ENCODE measurements around the gene WDR35.

- TF ChIP-seq POU6F1 (CRISPR knock-in tag; IDR thresholded peaks at IDR 0.05; ENCODE audit: borderline replicate concordance, low read depth) (no peak), CREB5 (CRISPR knock-in tag; IDR thresholded peaks at IDR 0.05; ENCODE audit: low read depth) (no peak), ZFP30 (CRISPR knock-in tag; IDR thresholded peaks at IDR 0.05) (no peak), GLIS3 (CRISPR knock-in tag; IDR thresholded peaks at IDR 0.05) (no peak), ESRRG (CRISPR knock-in tag; IDR thresholded peaks at IDR 0.05) (no peak), OSR1 (CRISPR knock-in tag; IDR thresholded peaks at IDR 0.05) (no peak)
Measured at GRCh38 chr2:19902216-19902740, 87.6 kb downstream of the WDR35 start.
